CD8-positive, alpha-beta memory T cell (primary cell): ENCODE results near the gene PIK3R5. TPM values are rescaled to one million over a fixed set of nuclear protein-coding genes. Genes with fewer than 3 reads are reported as not detected.
"Not testable (repeated sequence)": the region's sequence is repeated elsewhere in the genome, so short reads cannot be mapped to it uniquely, and the experiment has no call there.

Experiments used
- CTCF ChIA-PET: fragments of 350-600 bp; sonication (Branson Sonifier 250); formaldehyde crosslinking; loops from one replicate; lab custom pipeline; 2021; ENCODE audit warnings: antibody characterized with exemption; lab: Charles Lee
- POLR2A ChIA-PET: fragments of 350-600 bp; sonication (Branson Sonifier 250); formaldehyde crosslinking; loops from one replicate; lab custom pipeline; 2021; ENCODE audit warnings: antibody characterized with exemption; lab: Charles Lee
- DNase-seq, 5 donors: peaks; one replicate each; pipeline versions ENCODE4 v3.0.0 to v3.0.0-alpha.2; 2020 to 2022; ENCODE audit warnings: mixed read lengths in 1 of 5
- H3K27ac ChIP-seq: one replicate; pipeline ENCODE4 v1.7.0; 2013; ENCODE audit warnings: low read depth, mild to moderate bottlenecking, low read length, moderate library complexity
- H3K27me3 ChIP-seq: 2 replicates; pipeline ENCODE4 v1.7.0; 2013; ENCODE audit warnings: low read length, mild to moderate bottlenecking; ENCODE audit not compliant: insufficient read depth, poor library complexity, severe bottlenecking
- H3K36me3 ChIP-seq: 2 replicates; pipeline ENCODE4 v1.7.0; 2013; ENCODE audit warnings: mild to moderate bottlenecking, low read length, moderate library complexity; ENCODE audit not compliant: insufficient read depth
- H3K4me1 ChIP-seq: 2 replicates; pipeline ENCODE4 v1.7.0; 2013; ENCODE audit warnings: mild to moderate bottlenecking, low read length, moderate library complexity; ENCODE audit not compliant: insufficient read depth
- H3K4me3 ChIP-seq: 2 replicates; pipeline ENCODE4 v1.7.0; 2013; ENCODE audit warnings: mild to moderate bottlenecking, low read length
- H3K9me3 ChIP-seq: 2 replicates; pipeline ENCODE4 v1.7.0; 2013; ENCODE audit warnings: mild to moderate bottlenecking, low read length
- H3K27ac Mint-ChIP-seq, 8 donors: one replicate each; pipeline ENCODE4 v1.8.0; 2020 to 2021; ENCODE audit warnings: mixed read lengths in 8 of 8, mild to moderate bottlenecking in 6 of 8, inconsistent platforms in 3 of 8, moderate library complexity in 3 of 8
- H3K27me3 Mint-ChIP-seq, 2 donors: one replicate each; pipeline ENCODE4 v1.8.0; 2020 to 2021; ENCODE audit warnings: mixed read lengths in 2 of 2, mild to moderate bottlenecking in 1 of 2, moderate library complexity in 1 of 2
- H3K36me3 Mint-ChIP-seq, 3 donors: one replicate each; pipeline ENCODE4 v1.8.0; 2020 to 2021; ENCODE audit warnings: mixed read lengths in 3 of 3, inconsistent platforms in 1 of 3, mild to moderate bottlenecking in 1 of 3
- H3K4me1 Mint-ChIP-seq, 3 donors: one replicate each; pipeline ENCODE4 v1.8.0; 2020 to 2021; ENCODE audit warnings: mixed read lengths in 3 of 3, inconsistent platforms in 1 of 3, mild to moderate bottlenecking in 1 of 3
- H3K4me3 Mint-ChIP-seq, 7 donors: one replicate each; pipeline ENCODE4 v1.8.0; 2020 to 2021; ENCODE audit warnings: mixed read lengths in 7 of 7, mild to moderate bottlenecking in 6 of 7, moderate library complexity in 4 of 7, inconsistent platforms in 2 of 7
- H3K9me3 Mint-ChIP-seq, 5 donors: one replicate each; pipeline ENCODE4 v1.8.0; 2020 to 2022; ENCODE audit warnings: mixed read lengths in 5 of 5, mild to moderate bottlenecking in 3 of 5, moderate library complexity in 2 of 5, inconsistent platforms in 1 of 5
- polyA plus RNA-seq: library from polyadenylated mRNA; unstranded; fragments of 300-500 nt; fragmentation: Illumina TruSeq; gene quantifications from one replicate; pipeline ENCODE4 v1.2.3, GENCODE V29; 2021
- total RNA-seq, 2 experiments: library from RNA; stranded (reverse); gene quantifications; one replicate each; pipeline ENCODE4 v1.2.3, GENCODE V29; 2021

PIK3R5 gene
- total and polyA plus RNA-seq, 3 experiments from 2014 or later = 28.6 to 71.6 (median 30.2) TPM

- H3K9me3 Mint-ChIP-seq, H3K27me3 Mint-ChIP-seq, H3K9me3 ChIP-seq, H3K36me3 ChIP-seq, H3K4me1 ChIP-seq, H3K27me3 ChIP-seq, H3K27ac Mint-ChIP-seq, H3K4me3 ChIP-seq, H3K4me3 Mint-ChIP-seq, H3K27ac ChIP-seq, DNase-seq, POLR2A ChIA-PET, H3K36me3 Mint-ChIP-seq: not testable (repeated sequence)
- H3K4me1 Mint-ChIP-seq = peaks cover 13 to 19% (median 14%) of the 10 kb centered on the region in 3 donors
- CTCF ChIA-PET = interaction anchor here (1.9 to 2.5 kb wide), 2 partner anchors 11 to 14 kb away, joined by 8 to 14 read pairs; no protein-coding TSS in a partner anchor
Observed at GRCh38 chr17:8984225-8984624, 18.7 kb upstream of the PIK3R5 start.

GRCh38 chr17:8981443-8981842, 15.9 kb upstream of the PIK3R5 start:
- no peak overlapping the region for H3K4me3 Mint-ChIP-seq
- H3K27me3 Mint-ChIP-seq = no peaks in the 10 kb centered on the region
- no peak overlapping the region for H3K27ac ChIP-seq
- peak overlapping the region in 1 of 8 donors; percentile 72 for H3K27ac Mint-ChIP-seq
- H3K36me3 ChIP-seq = no peaks in the 10 kb centered on the region
- CTCF ChIA-PET = interaction anchor here (1.3 kb wide), 1 partner anchor 17 kb away, joined by 3 read pairs; no protein-coding TSS in a partner anchor
- no peak overlapping the region for H3K4me3 ChIP-seq
- POLR2A ChIA-PET = no interaction called here
- H3K9me3 Mint-ChIP-seq = peaks cover 0 to 6% (median 1%) of the 10 kb centered on the region in 5 donors
- H3K9me3 ChIP-seq = no peaks in the 10 kb centered on the region
- H3K27me3 ChIP-seq = no peaks in the 10 kb centered on the region
- no peak for DNase-seq
- no peaks in the 10 kb centered on the region for H3K36me3 Mint-ChIP-seq
- H3K4me1 ChIP-seq = peaks cover 6% of the 10 kb centered on the region
- peaks cover 13 to 15% (median 14%) of the 10 kb centered on the region in 3 donors for H3K4me1 Mint-ChIP-seq

GRCh38 chr17:8979715-8980114, 14.2 kb upstream of the PIK3R5 start:
- CTCF ChIA-PET = no interaction called here
- H3K9me3 Mint-ChIP-seq = peaks cover 0 to 3% (median 1%) of the 10 kb centered on the region in 5 donors
- no peak for DNase-seq
- H3K4me3 ChIP-seq = no peak overlapping the region
- no peaks in the 10 kb centered on the region for H3K27me3 Mint-ChIP-seq
- no peaks in the 10 kb centered on the region for H3K36me3 Mint-ChIP-seq
- H3K4me3 Mint-ChIP-seq = no peak overlapping the region
- H3K9me3 ChIP-seq = no peaks in the 10 kb centered on the region
- no peak overlapping the region for H3K27ac ChIP-seq
- H3K27me3 ChIP-seq = no peaks in the 10 kb centered on the region
- no peak overlapping the region for H3K27ac Mint-ChIP-seq
- POLR2A ChIA-PET = interaction anchor here (0.7 kb wide), 1 partner anchor 1889 kb away, joined by 7 read pairs; no protein-coding TSS in a partner anchor
- peaks cover 0 to 2% (median 0%) of the 10 kb centered on the region in 3 donors for H3K4me1 Mint-ChIP-seq
- H3K36me3 ChIP-seq = no peaks in the 10 kb centered on the region
- no peaks in the 10 kb centered on the region for H3K4me1 ChIP-seq

- CTCF ChIA-PET = interaction anchor here (1.2 kb wide), 1 partner anchor 18 kb away, joined by 3 read pairs; no protein-coding TSS in a partner anchor
- Mint-ChIP-seq H3K9me3 (no peaks in the 10 kb centered on the region), H3K27me3 (no peaks in the 10 kb centered on the region), H3K36me3 (no peaks in the 10 kb centered on the region), H3K27ac (no peak overlapping the region), H3K4me1 (no peaks in the 10 kb centered on the region), H3K4me3 (no peak overlapping the region)
- DNase-seq = no peak
- H3K36me3 ChIP-seq = no peaks in the 10 kb centered on the region
- no peaks in the 10 kb centered on the region for H3K9me3 ChIP-seq
- no peak overlapping the region for H3K27ac ChIP-seq
- no peaks in the 10 kb centered on the region for H3K27me3 ChIP-seq
- no peaks in the 10 kb centered on the region for H3K4me1 ChIP-seq
- no peak overlapping the region for H3K4me3 ChIP-seq
- POLR2A ChIA-PET = no interaction called here
Observed at GRCh38 chr17:8976638-8977037, 11.1 kb upstream of the PIK3R5 start.

- Histone ChIP-seq H3K4me3 (no peak overlapping the region), H3K36me3 (no peaks in the 10 kb centered on the region), H3K4me1 (no peaks in the 10 kb centered on the region), H3K9me3 (no peaks in the 10 kb centered on the region), H3K27ac (no peak overlapping the region), H3K27me3 (no peaks in the 10 kb centered on the region)
- no peaks in the 10 kb centered on the region for H3K4me1 Mint-ChIP-seq
- no peak overlapping the region for H3K4me3 Mint-ChIP-seq
- POLR2A ChIA-PET = no interaction called here
- CTCF ChIA-PET = interaction anchor here (0.7 to 1.5 kb wide), 3 partner anchors 19 to 22 kb away, joined by 3 read pairs; no protein-coding TSS in a partner anchor
- H3K9me3 Mint-ChIP-seq = no peaks in the 10 kb centered on the region
- no peak for DNase-seq
- no peaks in the 10 kb centered on the region for H3K27me3 Mint-ChIP-seq
- H3K36me3 Mint-ChIP-seq = no peaks in the 10 kb centered on the region
- peak overlapping the region in 1 of 8 donors; percentile 65 for H3K27ac Mint-ChIP-seq
Observed at GRCh38 chr17:8975091-8975725, 9.7 kb upstream of the PIK3R5 start.

- peaks cover 0 to under 1% of the 10 kb centered on the region in 2 donors for H3K27me3 Mint-ChIP-seq
- peaks cover 5 to 10% (median 5%) of the 10 kb centered on the region in 3 donors for H3K4me1 Mint-ChIP-seq
- peaks cover 0 to 8% (median 5%) of the 10 kb centered on the region in 5 donors for H3K9me3 Mint-ChIP-seq
- Histone ChIP-seq H3K9me3 (no peaks in the 10 kb centered on the region), H3K27me3 (no peaks in the 10 kb centered on the region), H3K36me3 (no peaks in the 10 kb centered on the region), H3K27ac (no peak overlapping the region), H3K4me1 (peaks cover 6% of the 10 kb centered on the region), H3K4me3 (no peak overlapping the region)
- no peak overlapping the region for H3K4me3 Mint-ChIP-seq
- peaks cover 0 to 2% (median 0%) of the 10 kb centered on the region in 3 donors for H3K36me3 Mint-ChIP-seq
- CTCF ChIA-PET = interaction anchor here (1.3 kb wide), 1 partner anchor 16 kb away, joined by 4 read pairs; no protein-coding TSS in a partner anchor
- H3K27ac Mint-ChIP-seq = no peak overlapping the region
- no peak for DNase-seq
- POLR2A ChIA-PET = no interaction called here
Observed at GRCh38 chr17:8969901-8970300, 4.4 kb upstream of the PIK3R5 start.

GRCh38 chr17:8968503-8968902, 3.0 kb upstream of the PIK3R5 start:
- Mint-ChIP-seq H3K27me3 (peaks cover 0 to 2% of the 10 kb centered on the region in 2 donors), H3K4me3 (peak overlapping the region in 2 of 7 donors; percentile 20 to 85), H3K27ac (peak overlapping the region in 5 of 8 donors; percentile 2 to 96 (median 11)), H3K36me3 (peaks cover 4 to 10% (median 5%) of the 10 kb centered on the region in 3 donors), H3K9me3 (peaks cover 0 to 8% (median 5%) of the 10 kb centered on the region in 5 donors), H3K4me1 (peaks cover 13 to 22% (median 15%) of the 10 kb centered on the region in 3 donors)
- no peaks in the 10 kb centered on the region for H3K27me3 ChIP-seq
- CTCF ChIA-PET = no interaction called here
- H3K4me3 ChIP-seq = no peak overlapping the region
- H3K27ac ChIP-seq = no peak overlapping the region
- no peaks in the 10 kb centered on the region for H3K36me3 ChIP-seq
- H3K9me3 ChIP-seq = no peaks in the 10 kb centered on the region
- POLR2A ChIA-PET = no interaction called here
- no peak for DNase-seq
- peaks cover 16% of the 10 kb centered on the region for H3K4me1 ChIP-seq

- no peak for DNase-seq
- Histone ChIP-seq H3K4me3 (no peak overlapping the region), H3K9me3 (no peaks in the 10 kb centered on the region), H3K27me3 (no peaks in the 10 kb centered on the region), H3K36me3 (no peaks in the 10 kb centered on the region), H3K27ac (no peak overlapping the region), H3K4me1 (peaks cover 22% of the 10 kb centered on the region)
- ChIA-PET POLR2A (no interaction called here), CTCF (no interaction called here)
- Mint-ChIP-seq H3K4me1 (peaks cover 20 to 28% (median 21%) of the 10 kb centered on the region in 3 donors), H3K4me3 (peak overlapping the region in 5 of 7 donors; percentile 7 to 85 (median 32)), H3K27ac (peak overlapping the region in 6 of 8 donors; percentile 13 to 96 (median 60)), H3K27me3 (peaks cover 0 to 2% of the 10 kb centered on the region in 2 donors), H3K36me3 (peaks cover 6 to 13% (median 6%) of the 10 kb centered on the region in 3 donors), H3K9me3 (peaks cover 0 to 8% (median 5%) of the 10 kb centered on the region in 5 donors)
Observed at GRCh38 chr17:8967861-8968260, 2.4 kb upstream of the PIK3R5 start.
